Caco-2 (cell line): ENCODE measurements around the gene ACAD8. TPM values are rescaled to one million over a fixed set of nuclear protein-coding genes. Genes with fewer than 3 reads are reported as not detected.

Source experiments
- BruUV-seq: library from RNA; stranded (reverse); fragments of 400-500 nt; replicated peaks from 2 replicates; lab custom pipeline; 2021; lab: Mats Ljungman, UMichigan
- CTCF ChIA-PET: fragments of 300-600 bp; sonication (Branson Sonifier 250); formaldehyde crosslinking; loops from one replicate; lab custom pipeline; 2022; ENCODE audit warnings: antibody characterized with exemption; lab: Charles Lee
- POLR2A ChIA-PET: fragments of 300-600 bp; sonication (Branson Sonifier 250); formaldehyde crosslinking; loops from one replicate; lab custom pipeline; 2022; ENCODE audit warnings: antibody characterized with exemption; lab: Charles Lee
- DNase-seq, 2 experiments: peaks; one replicate each; pipeline versions ENCODE4 v3.0.0 to v3.0.0-alpha.2; 2020 to 2022
- H3K27me3 ChIP-seq: replicated peaks from 2 replicates; pipeline ENCODE4 v1.6.0; 2011; ENCODE audit warnings: low read length; ENCODE audit not compliant: control insufficient read depth, insufficient read depth
- H3K36me3 ChIP-seq: 2 replicates; pipeline ENCODE4 v1.5.1; 2011; ENCODE audit warnings: low read length; ENCODE audit not compliant: control insufficient read depth, insufficient read depth
- H3K4me1 ChIP-seq: fragments of 250-450 bp; sonication (Bioruptor Pico); 2 replicates; pipeline ENCODE4 v1.5.1; 2020; ENCODE audit warnings: mild to moderate bottlenecking
- H3K4me3 ChIP-seq: 2 replicates; pipeline ENCODE4 v1.5.1; 2011; ENCODE audit warnings: low read depth, mild to moderate bottlenecking, control low read depth, low read length
- H3K9me3 ChIP-seq: fragments of 250-450 bp; sonication (Bioruptor Pico); 2 replicates; pipeline ENCODE4 v1.5.1; 2020; ENCODE audit warnings: mild to moderate bottlenecking, moderate library complexity
- H3K27ac Mint-ChIP-seq: one replicate; pipeline ENCODE4 v1.8.0; 2022; ENCODE audit warnings: mixed read lengths; ENCODE audit not compliant: unreplicated experiment
- H3K27me3 Mint-ChIP-seq: one replicate; pipeline ENCODE4 v1.8.0; 2022; ENCODE audit warnings: mixed read lengths; ENCODE audit not compliant: insufficient read depth, unreplicated experiment
- H3K36me3 Mint-ChIP-seq: one replicate; pipeline ENCODE4 v1.8.0; 2022; ENCODE audit warnings: mild to moderate bottlenecking, mixed read lengths; ENCODE audit not compliant: insufficient read depth, unreplicated experiment
- H3K4me1 Mint-ChIP-seq: one replicate; pipeline ENCODE4 v1.8.0; 2022; ENCODE audit warnings: low read depth, mixed read lengths; ENCODE audit not compliant: unreplicated experiment
- H3K4me3 Mint-ChIP-seq: one replicate; pipeline ENCODE4 v1.8.0; 2022; ENCODE audit warnings: mild to moderate bottlenecking, moderate library complexity, mixed read lengths; ENCODE audit not compliant: unreplicated experiment
- H3K9me3 Mint-ChIP-seq: one replicate; pipeline ENCODE4 v1.8.0; 2022; ENCODE audit warnings: mixed read lengths; ENCODE audit not compliant: unreplicated experiment
- CTCF ChIP-seq, 2 experiments: fragments of 200-600 bp in 1 of 2; IDR thresholded peaks; 1 replicate in 1 of 2; 2 replicates in 1 of 2; pipeline versions ENCODE4 v1.5.1 to v1.8.0; 2011 to 2022; ENCODE audit warnings: antibody characterized with exemption in 1 of 2, control low read depth in 1 of 2, inconsistent platforms in 1 of 2, low read depth in 1 of 2, low read length in 1 of 2, mild to moderate bottlenecking in 1 of 2, moderate library complexity in 1 of 2; ENCODE audit not compliant: insufficient read depth in 1 of 2, severe bottlenecking in 1 of 2, unreplicated experiment in 1 of 2
- intact Hi-C: fragments of 100-400 bp; cut with micrococcal nuclease; formaldehyde crosslinking; loops from one replicate; pipeline ENCODE4 v1.10.0; 2022; ENCODE audit not compliant: unreplicated experiment
- total RNA-seq: library from RNA; stranded (reverse); gene quantifications from 2 replicates; pipeline ENCODE4 v1.2.3, GENCODE V29; 2022

The ACAD8 gene
- total RNA-seq, 1 experiment from 2014 or later = 52.0 TPM

DNA sequence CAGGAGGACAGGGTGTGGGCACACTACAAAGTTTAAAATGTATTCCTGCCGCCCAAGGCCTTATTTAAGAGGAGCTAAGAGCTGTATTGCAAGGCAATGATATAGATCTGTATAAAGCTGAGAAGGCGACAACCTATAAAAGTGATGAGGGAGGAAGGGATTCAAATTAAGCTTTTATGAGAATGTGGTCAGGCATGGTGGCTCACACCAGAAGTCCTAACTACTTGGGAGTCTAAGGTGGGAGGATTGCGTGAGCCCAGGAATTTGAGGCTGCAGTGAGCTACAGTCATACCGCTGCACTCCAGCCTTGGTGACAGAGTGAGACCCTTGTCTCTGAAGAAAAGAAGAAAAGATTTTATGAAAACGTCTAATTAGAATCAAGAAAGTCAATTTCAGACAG, 13.1 kb downstream of the ACAD8 start:
- no peaks in the 10 kb centered on the region for H3K27me3 ChIP-seq
- no peak overlapping the region for H3K4me3 ChIP-seq
- ChIA-PET CTCF (no interaction called here), POLR2A (no interaction called here)
- H3K36me3 Mint-ChIP-seq = no peaks in the 10 kb centered on the region
- BruUV-seq = no TSS peak
- H3K4me1 ChIP-seq = no peaks in the 10 kb centered on the region
- no peaks in the 10 kb centered on the region for H3K4me1 Mint-ChIP-seq
- peaks cover 2% of the 10 kb centered on the region for H3K27me3 Mint-ChIP-seq
- H3K9me3 Mint-ChIP-seq = no peaks in the 10 kb centered on the region
- H3K9me3 ChIP-seq = no peaks in the 10 kb centered on the region
- peak in 1 of 2 experiments; percentile 9 for DNase-seq
- no peaks in the 10 kb centered on the region for H3K36me3 ChIP-seq
- no peak for TF ChIP-seq CTCF (IDR thresholded peaks at IDR 0.05; ENCODE audit: insufficient read depth in 1 of 2, low read depth in 1 of 2, low read length in 1 of 2, severe bottlenecking in 1 of 2, unreplicated experiment in 1 of 2)
- no peak overlapping the region for H3K27ac Mint-ChIP-seq
- intact Hi-C loops = loop anchor here (10.0 kb wide), 1 partner anchor 598 kb away; no protein-coding TSS in a partner anchor
- H3K4me3 Mint-ChIP-seq = no peak overlapping the region

DNA sequence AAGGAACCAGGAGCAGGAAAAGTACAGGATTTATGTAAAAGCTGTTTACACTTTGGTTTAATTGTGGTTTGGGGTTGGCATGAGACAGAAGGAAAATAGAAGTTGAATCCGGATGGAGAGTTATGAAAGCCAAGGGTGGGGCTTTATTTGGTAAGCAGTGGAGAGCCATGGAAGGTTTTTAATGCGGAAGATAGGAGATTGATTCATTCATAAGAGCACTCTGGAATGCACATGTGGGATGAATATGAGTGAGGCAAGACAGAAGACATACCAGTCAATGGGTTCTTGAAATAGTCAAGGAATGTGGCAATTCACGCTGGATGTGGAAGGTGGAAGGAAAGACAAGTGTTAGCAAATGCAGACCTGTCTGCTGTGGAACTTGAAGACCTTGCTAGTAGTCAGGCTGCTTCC, 13.5 kb downstream of the ACAD8 start:
- ChIA-PET CTCF (no interaction called here), POLR2A (no interaction called here)
- H3K9me3 Mint-ChIP-seq = no peaks in the 10 kb centered on the region
- H3K27ac Mint-ChIP-seq = no peak overlapping the region
- H3K27me3 ChIP-seq = no peaks in the 10 kb centered on the region
- BruUV-seq = no TSS peak
- H3K9me3 ChIP-seq = no peaks in the 10 kb centered on the region
- H3K36me3 Mint-ChIP-seq = no peaks in the 10 kb centered on the region
- no peaks in the 10 kb centered on the region for H3K4me1 Mint-ChIP-seq
- H3K36me3 ChIP-seq = no peaks in the 10 kb centered on the region
- DNase-seq = peak in 1 of 2 experiments; percentile 5
- H3K4me3 ChIP-seq = no peak overlapping the region
- intact Hi-C loops = loop anchor here (10.0 kb wide), 1 partner anchor 598 kb away; no protein-coding TSS in a partner anchor
- no peaks in the 10 kb centered on the region for H3K4me1 ChIP-seq
- TF ChIP-seq CTCF (IDR thresholded peaks at IDR 0.05; ENCODE audit: insufficient read depth in 1 of 2, low read depth in 1 of 2, low read length in 1 of 2, severe bottlenecking in 1 of 2, unreplicated experiment in 1 of 2) = no peak
- H3K27me3 Mint-ChIP-seq = peaks cover 2% of the 10 kb centered on the region
- H3K4me3 Mint-ChIP-seq = no peak overlapping the region

DNA sequence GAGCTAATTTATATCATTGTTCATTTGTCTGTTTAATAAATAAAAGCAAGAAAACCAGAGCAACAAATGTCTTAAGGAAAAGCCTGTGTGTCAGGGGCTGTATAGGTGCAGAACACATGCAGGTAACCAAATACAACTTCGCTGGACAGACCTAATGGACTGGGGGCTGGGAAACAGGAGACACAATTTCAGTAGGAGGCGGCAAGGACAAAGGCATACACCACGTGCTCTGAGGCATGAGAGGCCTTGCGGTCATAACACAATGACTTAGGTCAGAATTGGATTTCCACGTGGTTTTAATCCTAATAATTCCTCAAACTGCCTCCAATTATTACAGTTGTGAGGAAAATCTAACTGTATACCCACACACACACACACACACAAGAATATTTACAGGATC, 14.1 kb downstream of the ACAD8 start:
- TF ChIP-seq CTCF (IDR thresholded peaks at IDR 0.05; ENCODE audit: insufficient read depth in 1 of 2, low read depth in 1 of 2, low read length in 1 of 2, severe bottlenecking in 1 of 2, unreplicated experiment in 1 of 2) = no peak
- no peaks in the 10 kb centered on the region for H3K4me1 Mint-ChIP-seq
- intact Hi-C loops = loop anchor here (10.0 kb wide), 1 partner anchor 597 kb away; no protein-coding TSS in a partner anchor

More for the DNA sequence above, 14.1 kb downstream of the ACAD8 start:
- no peaks in the 10 kb centered on the region for H3K36me3 Mint-ChIP-seq
- peaks cover 5% of the 10 kb centered on the region for H3K27me3 Mint-ChIP-seq
- DNase-seq = peak in 1 of 2 experiments; percentile 8
- ChIA-PET POLR2A (no interaction called here), CTCF (no interaction called here)
- peaks cover 5% of the 10 kb centered on the region; the same call in 1 of the 2 replicates for H3K4me1 ChIP-seq
- H3K4me3 ChIP-seq = no peak overlapping the region
- no peak overlapping the region for H3K27ac Mint-ChIP-seq
- H3K9me3 Mint-ChIP-seq = no peaks in the 10 kb centered on the region
- no peaks in the 10 kb centered on the region for H3K36me3 ChIP-seq
- no peaks in the 10 kb centered on the region for H3K9me3 ChIP-seq
- no TSS peak for BruUV-seq
- H3K4me3 Mint-ChIP-seq = no peak overlapping the region
- no peaks in the 10 kb centered on the region for H3K27me3 ChIP-seq
